WTC11 (cell line): ENCODE results near the gene RHOA. TPM values are rescaled to one million over a fixed set of nuclear protein-coding genes. Genes with fewer than 3 reads are reported as not detected.

ENCODE experiments used
- ATAC-seq: fragments of 200-7000 bp; cut with Tn5 transposase; 2 replicates; pipeline ENCODE4 v1.10.0; 2021; ENCODE audit warnings: mild to moderate bottlenecking, moderate library complexity
- CTCF ChIA-PET: fragments of 300-600 bp; sonication (Branson Sonifier 250); formaldehyde crosslinking; loops from one replicate; lab custom pipeline; 2021; ENCODE audit warnings: antibody characterized with exemption; lab: Charles Lee
- POLR2A ChIA-PET: fragments of 350-600 bp; sonication (Branson Sonifier 250); formaldehyde crosslinking; loops from one replicate; lab custom pipeline; 2021; ENCODE audit warnings: antibody characterized with exemption; lab: Charles Lee
- DNase-seq: peaks from one replicate; pipeline ENCODE4 v3.0.0; 2021; ENCODE audit warnings: low spot score
- H3K27ac Mint-ChIP-seq: 2 replicates; pipeline ENCODE4 v1.8.0; 2021; ENCODE audit warnings: mixed read lengths
- H3K27me3 Mint-ChIP-seq: 2 replicates; pipeline ENCODE4 v1.8.0; 2021; ENCODE audit warnings: low read depth, mild to moderate bottlenecking, moderate library complexity, mixed read lengths
- H3K36me3 Mint-ChIP-seq: 2 replicates; pipeline ENCODE4 v1.8.0; 2021; ENCODE audit warnings: mixed read lengths
- H3K4me1 Mint-ChIP-seq: 2 replicates; pipeline ENCODE4 v1.8.0; 2022; ENCODE audit warnings: mixed read lengths
- H3K4me3 Mint-ChIP-seq: 2 replicates; pipeline ENCODE4 v1.8.0; 2021; ENCODE audit warnings: mild to moderate bottlenecking, moderate library complexity, mixed read lengths
- H3K9me3 Mint-ChIP-seq: 2 replicates; pipeline ENCODE4 v1.8.0; 2021; ENCODE audit warnings: mixed read lengths
- GRHL2 ChIP-seq: fragments of 250-450 bp; sonication (Bioruptor Pico); IDR thresholded peaks from 2 replicates; pipeline ENCODE4 v1.8.0; 2022; ENCODE audit warnings: mild to moderate bottlenecking, moderate library complexity; ENCODE audit not compliant: insufficient replicate concordance, severe bottlenecking
- IRF2 ChIP-seq: sonication (generic); formaldehyde crosslinking; IDR thresholded peaks from 2 replicates; pipeline ENCODE4 v1.8.0; 2022; ENCODE audit warnings: low read depth, missing genetic modification reagents, borderline replicate concordance
- JUN ChIP-seq: sonication (generic); formaldehyde crosslinking; IDR thresholded peaks from 2 replicates; pipeline ENCODE4 v1.8.0; 2023; ENCODE audit warnings: mild to moderate bottlenecking, missing genetic modification reagents
- MYBL2 ChIP-seq: sonication (generic); formaldehyde crosslinking; IDR thresholded peaks from 2 replicates; pipeline ENCODE4 v1.8.1; 2023; ENCODE audit warnings: mild to moderate bottlenecking, moderate library complexity, missing genetic modification reagents
- NR2C2 ChIP-seq: sonication (generic); formaldehyde crosslinking; IDR thresholded peaks from 2 replicates; pipeline ENCODE4 v1.8.0; 2022; ENCODE audit warnings: mild to moderate bottlenecking, missing genetic modification reagents
- ZNF232 ChIP-seq: sonication (generic); formaldehyde crosslinking; IDR thresholded peaks from 2 replicates; pipeline ENCODE4 v1.8.0; 2022; ENCODE audit warnings: mild to moderate bottlenecking, missing genetic modification reagents
- ZNF671 ChIP-seq: fragments of 250-450 bp; sonication (Bioruptor Pico); IDR thresholded peaks from 2 replicates; pipeline ENCODE4 v1.8.0; 2021; ENCODE audit warnings: mild to moderate bottlenecking
- total RNA-seq: library from RNA; stranded (reverse); gene quantifications from 3 replicates; pipeline ENCODE4 v1.2.3, GENCODE V29; 2021
- TF ChIP-seq, protein P1 (sequence below): sonication (generic); formaldehyde crosslinking; IDR thresholded peaks from 2 replicates; pipeline ENCODE4 v1.8.1; 2022; ENCODE audit warnings: missing genetic modification reagents, borderline replicate concordance
- TF ChIP-seq, protein P2 (sequence below): sonication (generic); formaldehyde crosslinking; IDR thresholded peaks from 2 replicates; pipeline ENCODE4 v1.8.1; 2023; ENCODE audit warnings: mild to moderate bottlenecking, missing genetic modification reagents, borderline replicate concordance
- TF ChIP-seq, protein P3 (sequence below): fragments of 250-450 bp; sonication (Bioruptor Pico); IDR thresholded peaks from 2 replicates; pipeline ENCODE4 v1.9.0; 2021; ENCODE audit warnings: mild to moderate bottlenecking
- TF ChIP-seq, protein P4 (sequence below): sonication (generic); formaldehyde crosslinking; IDR thresholded peaks from 2 replicates; pipeline ENCODE4 v1.8.1; 2022; ENCODE audit warnings: low read depth, missing genetic modification reagents, borderline replicate concordance
- TF ChIP-seq, protein P5 (sequence below): fragments of 250-450 bp; sonication (Bioruptor Pico); IDR thresholded peaks from 2 replicates; pipeline ENCODE4 v1.8.0; 2021; ENCODE audit warnings: mild to moderate bottlenecking

RHOA gene
- total RNA-seq, 1 experiment from 2014 or later: 367 TPM

DNA sequence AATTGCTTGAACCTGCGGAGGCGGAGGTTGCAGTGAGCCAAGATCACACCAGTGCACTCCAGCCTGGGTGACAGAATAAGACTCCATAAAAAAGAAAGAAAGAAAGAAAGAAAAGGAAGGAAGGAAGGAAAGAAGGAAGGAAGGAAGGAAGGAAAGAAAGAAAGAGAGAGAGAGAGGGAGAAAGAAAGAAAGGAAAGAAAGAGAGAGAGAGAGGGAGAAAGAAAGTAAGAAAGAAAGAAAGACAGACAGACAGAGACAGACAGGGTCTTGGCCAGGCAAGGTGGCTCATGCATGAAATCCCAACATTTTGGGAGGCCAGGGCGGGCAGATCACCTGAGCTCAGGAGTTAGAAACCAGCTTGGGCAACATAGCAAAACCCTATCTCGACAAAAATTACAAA, 41.8 kb upstream of the RHOA start:
- Mint-ChIP-seq H3K4me1 (peaks cover 16% of the 10 kb centered on the region), H3K27me3 (no peaks in the 10 kb centered on the region), H3K9me3 (no peaks in the 10 kb centered on the region), H3K36me3 (no peaks in the 10 kb centered on the region), H3K4me3 (no peak overlapping the region), H3K27ac (no peak overlapping the region)
- TF ChIP-seq GRHL2 (CRISPR knock-in tag) (no peak), MYBL2 (CRISPR knock-in tag) (no peak), JUN (no peak)
- TF ChIP-seq, protein P1, sequence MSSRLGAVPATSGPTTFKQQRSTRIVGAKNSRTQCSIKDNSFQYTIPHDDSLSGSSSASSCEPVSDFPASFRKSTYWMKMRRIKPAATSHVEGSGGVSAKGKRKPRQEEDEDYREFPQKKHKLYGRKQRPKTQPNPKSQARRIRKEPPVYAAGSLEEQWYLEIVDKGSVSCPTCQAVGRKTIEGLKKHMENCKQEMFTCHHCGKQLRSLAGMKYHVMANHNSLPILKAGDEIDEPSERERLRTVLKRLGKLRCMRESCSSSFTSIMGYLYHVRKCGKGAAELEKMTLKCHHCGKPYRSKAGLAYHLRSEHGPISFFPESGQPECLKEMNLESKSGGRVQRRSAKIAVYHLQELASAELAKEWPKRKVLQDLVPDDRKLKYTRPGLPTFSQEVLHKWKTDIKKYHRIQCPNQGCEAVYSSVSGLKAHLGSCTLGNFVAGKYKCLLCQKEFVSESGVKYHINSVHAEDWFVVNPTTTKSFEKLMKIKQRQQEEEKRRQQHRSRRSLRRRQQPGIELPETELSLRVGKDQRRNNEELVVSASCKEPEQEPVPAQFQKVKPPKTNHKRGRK (CRISPR knock-in tag): no peak
- TF ChIP-seq, protein P2, sequence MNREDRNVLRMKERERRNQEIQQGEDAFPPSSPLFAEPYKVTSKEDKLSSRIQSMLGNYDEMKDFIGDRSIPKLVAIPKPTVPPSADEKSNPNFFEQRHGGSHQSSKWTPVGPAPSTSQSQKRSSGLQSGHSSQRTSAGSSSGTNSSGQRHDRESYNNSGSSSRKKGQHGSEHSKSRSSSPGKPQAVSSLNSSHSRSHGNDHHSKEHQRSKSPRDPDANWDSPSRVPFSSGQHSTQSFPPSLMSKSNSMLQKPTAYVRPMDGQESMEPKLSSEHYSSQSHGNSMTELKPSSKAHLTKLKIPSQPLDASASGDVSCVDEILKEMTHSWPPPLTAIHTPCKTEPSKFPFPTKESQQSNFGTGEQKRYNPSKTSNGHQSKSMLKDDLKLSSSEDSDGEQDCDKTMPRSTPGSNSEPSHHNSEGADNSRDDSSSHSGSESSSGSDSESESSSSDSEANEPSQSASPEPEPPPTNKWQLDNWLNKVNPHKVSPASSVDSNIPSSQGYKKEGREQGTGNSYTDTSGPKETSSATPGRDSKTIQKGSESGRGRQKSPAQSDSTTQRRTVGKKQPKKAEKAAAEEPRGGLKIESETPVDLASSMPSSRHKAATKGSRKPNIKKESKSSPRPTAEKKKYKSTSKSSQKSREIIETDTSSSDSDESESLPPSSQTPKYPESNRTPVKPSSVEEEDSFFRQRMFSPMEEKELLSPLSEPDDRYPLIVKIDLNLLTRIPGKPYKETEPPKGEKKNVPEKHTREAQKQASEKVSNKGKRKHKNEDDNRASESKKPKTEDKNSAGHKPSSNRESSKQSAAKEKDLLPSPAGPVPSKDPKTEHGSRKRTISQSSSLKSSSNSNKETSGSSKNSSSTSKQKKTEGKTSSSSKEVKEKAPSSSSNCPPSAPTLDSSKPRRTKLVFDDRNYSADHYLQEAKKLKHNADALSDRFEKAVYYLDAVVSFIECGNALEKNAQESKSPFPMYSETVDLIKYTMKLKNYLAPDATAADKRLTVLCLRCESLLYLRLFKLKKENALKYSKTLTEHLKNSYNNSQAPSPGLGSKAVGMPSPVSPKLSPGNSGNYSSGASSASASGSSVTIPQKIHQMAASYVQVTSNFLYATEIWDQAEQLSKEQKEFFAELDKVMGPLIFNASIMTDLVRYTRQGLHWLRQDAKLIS (CRISPR knock-in tag): no peak
- TF ChIP-seq, protein P3, sequence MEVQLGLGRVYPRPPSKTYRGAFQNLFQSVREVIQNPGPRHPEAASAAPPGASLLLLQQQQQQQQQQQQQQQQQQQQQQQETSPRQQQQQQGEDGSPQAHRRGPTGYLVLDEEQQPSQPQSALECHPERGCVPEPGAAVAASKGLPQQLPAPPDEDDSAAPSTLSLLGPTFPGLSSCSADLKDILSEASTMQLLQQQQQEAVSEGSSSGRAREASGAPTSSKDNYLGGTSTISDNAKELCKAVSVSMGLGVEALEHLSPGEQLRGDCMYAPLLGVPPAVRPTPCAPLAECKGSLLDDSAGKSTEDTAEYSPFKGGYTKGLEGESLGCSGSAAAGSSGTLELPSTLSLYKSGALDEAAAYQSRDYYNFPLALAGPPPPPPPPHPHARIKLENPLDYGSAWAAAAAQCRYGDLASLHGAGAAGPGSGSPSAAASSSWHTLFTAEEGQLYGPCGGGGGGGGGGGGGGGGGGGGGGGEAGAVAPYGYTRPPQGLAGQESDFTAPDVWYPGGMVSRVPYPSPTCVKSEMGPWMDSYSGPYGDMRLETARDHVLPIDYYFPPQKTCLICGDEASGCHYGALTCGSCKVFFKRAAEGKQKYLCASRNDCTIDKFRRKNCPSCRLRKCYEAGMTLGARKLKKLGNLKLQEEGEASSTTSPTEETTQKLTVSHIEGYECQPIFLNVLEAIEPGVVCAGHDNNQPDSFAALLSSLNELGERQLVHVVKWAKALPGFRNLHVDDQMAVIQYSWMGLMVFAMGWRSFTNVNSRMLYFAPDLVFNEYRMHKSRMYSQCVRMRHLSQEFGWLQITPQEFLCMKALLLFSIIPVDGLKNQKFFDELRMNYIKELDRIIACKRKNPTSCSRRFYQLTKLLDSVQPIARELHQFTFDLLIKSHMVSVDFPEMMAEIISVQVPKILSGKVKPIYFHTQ (CRISPR knock-in tag): no peak
- ChIA-PET POLR2A (interaction anchor here (0.6 to 2.2 kb wide), 5 partner anchors 16 to 282 kb away, joined by 3 to 19 read pairs (median 9); partner anchors contain the start of genes DAG1 and KLHDC8B), CTCF (interaction anchor here (0.8 to 2.7 kb wide), 18 partner anchors 10 to 424 kb away, joined by 3 to 62 read pairs (median 8); partner anchors contain the start of genes DAG1, IMPDH2, NICN1 and USP4)
- ATAC-seq: no peak
- no peak for DNase-seq

DNA sequence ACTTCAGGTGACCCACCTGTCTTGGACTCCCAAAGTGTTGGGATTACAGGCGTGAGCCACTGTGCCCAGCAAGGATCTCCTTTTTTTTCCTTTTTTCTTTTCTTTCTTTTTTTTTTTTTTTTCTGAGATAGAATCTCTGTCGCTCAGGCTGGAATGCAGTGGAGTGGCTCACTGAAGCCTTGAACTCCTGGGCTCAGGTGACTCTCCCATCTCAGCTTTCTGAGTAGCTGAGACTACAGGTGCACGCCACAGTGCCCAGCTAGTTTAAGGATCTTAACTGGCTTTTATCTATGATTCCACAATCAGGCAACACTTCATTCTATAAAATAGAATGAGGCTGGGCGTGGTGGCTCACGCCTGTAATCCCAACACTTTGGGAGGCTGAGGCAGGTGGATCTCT, 33.6 kb upstream of the RHOA start:
- ChIA-PET POLR2A (no interaction called here), CTCF (interaction anchor here (1.8 to 2.4 kb wide), 2 partner anchors 9 to 105 kb away, joined by 7 to 8 read pairs; partner anchors contain the start of gene USP4)
- Mint-ChIP-seq H3K4me3 (no peak overlapping the region), H3K27ac (no peak overlapping the region), H3K4me1 (no peaks in the 10 kb centered on the region), H3K36me3 (no peaks in the 10 kb centered on the region), H3K27me3 (no peaks in the 10 kb centered on the region), H3K9me3 (no peaks in the 10 kb centered on the region)
- DNase-seq (no peak), ATAC-seq (no peak)
- TF ChIP-seq NR2C2 (CRISPR knock-in tag): no peak
- TF ChIP-seq ZNF232 (CRISPR knock-in tag): no peak
- TF ChIP-seq, protein P4, sequence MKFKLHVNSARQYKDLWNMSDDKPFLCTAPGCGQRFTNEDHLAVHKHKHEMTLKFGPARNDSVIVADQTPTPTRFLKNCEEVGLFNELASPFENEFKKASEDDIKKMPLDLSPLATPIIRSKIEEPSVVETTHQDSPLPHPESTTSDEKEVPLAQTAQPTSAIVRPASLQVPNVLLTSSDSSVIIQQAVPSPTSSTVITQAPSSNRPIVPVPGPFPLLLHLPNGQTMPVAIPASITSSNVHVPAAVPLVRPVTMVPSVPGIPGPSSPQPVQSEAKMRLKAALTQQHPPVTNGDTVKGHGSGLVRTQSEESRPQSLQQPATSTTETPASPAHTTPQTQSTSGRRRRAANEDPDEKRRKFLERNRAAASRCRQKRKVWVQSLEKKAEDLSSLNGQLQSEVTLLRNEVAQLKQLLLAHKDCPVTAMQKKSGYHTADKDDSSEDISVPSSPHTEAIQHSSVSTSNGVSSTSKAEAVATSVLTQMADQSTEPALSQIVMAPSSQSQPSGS: no peak
- no peak for TF ChIP-seq IRF2 (CRISPR knock-in tag)
- no peak for TF ChIP-seq ZNF671 (CRISPR knock-in tag)
- TF ChIP-seq, protein P5, sequence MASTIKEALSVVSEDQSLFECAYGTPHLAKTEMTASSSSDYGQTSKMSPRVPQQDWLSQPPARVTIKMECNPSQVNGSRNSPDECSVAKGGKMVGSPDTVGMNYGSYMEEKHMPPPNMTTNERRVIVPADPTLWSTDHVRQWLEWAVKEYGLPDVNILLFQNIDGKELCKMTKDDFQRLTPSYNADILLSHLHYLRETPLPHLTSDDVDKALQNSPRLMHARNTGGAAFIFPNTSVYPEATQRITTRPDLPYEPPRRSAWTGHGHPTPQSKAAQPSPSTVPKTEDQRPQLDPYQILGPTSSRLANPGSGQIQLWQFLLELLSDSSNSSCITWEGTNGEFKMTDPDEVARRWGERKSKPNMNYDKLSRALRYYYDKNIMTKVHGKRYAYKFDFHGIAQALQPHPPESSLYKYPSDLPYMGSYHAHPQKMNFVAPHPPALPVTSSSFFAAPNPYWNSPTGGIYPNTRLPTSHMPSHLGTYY: no peak
